ENCODE results near the gene NCKAP1.

DNA sequence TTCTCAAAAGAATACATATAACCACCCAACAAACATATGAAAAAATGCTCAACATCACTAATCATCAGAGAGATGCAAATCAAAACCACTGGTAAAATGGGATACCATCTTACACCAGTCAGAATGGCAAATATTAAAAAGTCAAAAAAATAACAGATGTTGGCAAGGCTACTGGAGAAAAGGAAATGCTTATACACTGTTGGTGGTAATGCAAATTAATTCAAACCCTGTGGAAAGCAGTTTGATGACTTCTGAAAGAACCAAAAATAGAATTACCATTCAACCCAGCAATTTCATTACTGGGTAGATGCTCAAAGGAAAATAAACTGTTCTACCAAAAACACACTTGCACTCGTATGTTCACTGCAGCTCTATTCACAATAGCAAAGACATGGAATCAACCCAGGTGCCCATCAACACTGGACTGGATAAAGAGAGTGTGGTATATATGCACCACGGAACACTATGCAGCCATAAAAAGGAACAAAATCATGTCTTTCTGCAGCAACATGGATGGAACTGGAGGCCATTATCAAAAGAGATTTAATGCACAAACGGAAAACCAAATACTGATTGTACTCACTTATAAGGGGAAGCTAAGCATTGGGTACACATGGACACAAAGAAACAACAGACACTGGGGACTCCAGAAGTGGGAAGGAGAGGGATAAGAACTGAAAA is 38.8 kb downstream of the NCKAP1 start:
- TF ChIP-seq, protein P1, sequence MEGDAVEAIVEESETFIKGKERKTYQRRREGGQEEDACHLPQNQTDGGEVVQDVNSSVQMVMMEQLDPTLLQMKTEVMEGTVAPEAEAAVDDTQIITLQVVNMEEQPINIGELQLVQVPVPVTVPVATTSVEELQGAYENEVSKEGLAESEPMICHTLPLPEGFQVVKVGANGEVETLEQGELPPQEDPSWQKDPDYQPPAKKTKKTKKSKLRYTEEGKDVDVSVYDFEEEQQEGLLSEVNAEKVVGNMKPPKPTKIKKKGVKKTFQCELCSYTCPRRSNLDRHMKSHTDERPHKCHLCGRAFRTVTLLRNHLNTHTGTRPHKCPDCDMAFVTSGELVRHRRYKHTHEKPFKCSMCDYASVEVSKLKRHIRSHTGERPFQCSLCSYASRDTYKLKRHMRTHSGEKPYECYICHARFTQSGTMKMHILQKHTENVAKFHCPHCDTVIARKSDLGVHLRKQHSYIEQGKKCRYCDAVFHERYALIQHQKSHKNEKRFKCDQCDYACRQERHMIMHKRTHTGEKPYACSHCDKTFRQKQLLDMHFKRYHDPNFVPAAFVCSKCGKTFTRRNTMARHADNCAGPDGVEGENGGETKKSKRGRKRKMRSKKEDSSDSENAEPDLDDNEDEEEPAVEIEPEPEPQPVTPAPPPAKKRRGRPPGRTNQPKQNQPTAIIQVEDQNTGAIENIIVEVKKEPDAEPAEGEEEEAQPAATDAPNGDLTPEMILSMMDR (IDR thresholded peaks at IDR 0.05), result no peak
- no peak for TF ChIP-seq POLR2A (IDR thresholded peaks at IDR 0.05)

All from Peyer's patch (tissue), 4 donors.